IMR-90 (cell line): Measurements from ENCODE around the gene DUSP8. TPM values are rescaled to one million over a fixed set of nuclear protein-coding genes. Genes with fewer than 3 reads are reported as not detected.

Source experiments
- ATAC-seq: fragments of 200-7000 bp; cut with Tn5 transposase; 2 replicates; pipeline ENCODE4 v1.9.1; 2020; ENCODE audit warnings: low read depth, mild to moderate bottlenecking, moderate library complexity
- BruUV-seq: library from RNA; stranded (reverse); fragments of 400-500 nt; replicated peaks from 2 replicates; lab custom pipeline; 2021; lab: Mats Ljungman, UMichigan
- CTCF ChIA-PET: fragments of 300-600 bp; formaldehyde crosslinking; extraction: SDS; loops from one replicate; lab custom pipeline; 2021; ENCODE audit warnings: antibody characterized with exemption; lab: Yijun Ruan, JAX
- POLR2A ChIA-PET: fragments of 300-600 bp; sonication (Branson Sonifier 250); formaldehyde crosslinking; loops from one replicate; lab custom pipeline; 2022; ENCODE audit warnings: antibody characterized with exemption; ENCODE audit not compliant: unreplicated experiment; lab: Charles Lee
- DNase-seq: peaks from one replicate; pipeline ENCODE4 v3.0.0; 2013
- H2AFZ ChIP-seq: replicated peaks from 2 replicates; pipeline ENCODE3; 2013; ENCODE audit warnings: low read length, mild to moderate bottlenecking; ENCODE audit not compliant: poor library complexity
- H2AK5ac ChIP-seq: 2 replicates; pipeline ENCODE4 v1.6.1; 2013; ENCODE audit warnings: low read depth, low read length, inconsistent platforms
- H2AK9ac ChIP-seq: replicated peaks from 2 replicates; pipeline ENCODE3; 2013; ENCODE audit warnings: mild to moderate bottlenecking, low read depth, low read length, moderate library complexity; ENCODE audit not compliant: poor library complexity
- H2BK120ac ChIP-seq: 2 replicates; pipeline ENCODE4 v1.6.1; 2013; ENCODE audit warnings: low read depth, low read length, inconsistent platforms
- H2BK15ac ChIP-seq: 3 replicates; pipeline ENCODE4 v1.6.1; 2013; ENCODE audit warnings: low read depth, low read length, inconsistent platforms
- H2BK20ac ChIP-seq: 2 replicates; pipeline ENCODE4 v1.6.1; 2013; ENCODE audit warnings: low read depth, mild to moderate bottlenecking, inconsistent platforms, low read length, moderate library complexity
- H2BK5ac ChIP-seq: 2 replicates; pipeline ENCODE4 v1.6.1; 2013; ENCODE audit warnings: mild to moderate bottlenecking, low read depth, low read length, inconsistent platforms; ENCODE audit not compliant: poor library complexity, severe bottlenecking
- H3K14ac ChIP-seq: replicated peaks from 2 replicates; pipeline ENCODE4 v1.6.1; 2013; ENCODE audit warnings: low read depth, low read length, inconsistent platforms
- H3K18ac ChIP-seq: 2 replicates; pipeline ENCODE4 v1.6.1; 2013; ENCODE audit warnings: low read depth, low read length, control low read depth
- H3K23ac ChIP-seq: 2 replicates; pipeline ENCODE4 v1.6.1; 2013; ENCODE audit warnings: low read depth, low read length, inconsistent platforms
- H3K27ac ChIP-seq: 2 replicates; pipeline ENCODE4 v1.5.1; 2013; ENCODE audit warnings: mild to moderate bottlenecking, control low read depth, low read length; ENCODE audit not compliant: insufficient read depth
- H3K27me3 ChIP-seq: 2 replicates; pipeline ENCODE4 v1.6.1; 2013; ENCODE audit warnings: low read length; ENCODE audit not compliant: control insufficient read depth, insufficient read depth
- H3K36me3 ChIP-seq: 2 replicates; pipeline ENCODE4 v1.6.1; 2013; ENCODE audit warnings: low read length, mixed read lengths; ENCODE audit not compliant: control insufficient read depth, insufficient read depth
- H3K4ac ChIP-seq: 2 replicates; pipeline ENCODE4 v1.6.1; 2013; ENCODE audit warnings: low read depth, low read length, inconsistent platforms
- H3K4me1 ChIP-seq: 2 replicates; pipeline ENCODE4 v1.6.1; 2013; ENCODE audit warnings: low read length, mixed read lengths; ENCODE audit not compliant: control insufficient read depth, insufficient read depth
- H3K4me2 ChIP-seq: 2 replicates; pipeline ENCODE4 v1.6.1; 2013; ENCODE audit warnings: low read depth, mild to moderate bottlenecking, control low read depth, low read length, moderate library complexity
- H3K4me3 ChIP-seq: 2 replicates; pipeline ENCODE4 v1.5.1; 2013; ENCODE audit warnings: low read depth, mild to moderate bottlenecking, control low read depth, low read length, moderate library complexity; ENCODE audit not compliant: insufficient read depth
- H3K56ac ChIP-seq: 2 replicates; pipeline ENCODE4 v1.6.1; 2013; ENCODE audit warnings: low read length, inconsistent platforms; ENCODE audit not compliant: insufficient read depth; ENCODE audit errors: extremely low read depth
- H3K79me1 ChIP-seq, 2 experiments: 2 replicates each; pipeline ENCODE4 v1.6.1; 2013; ENCODE audit warnings: low read length in 2 of 2, inconsistent platforms in 1 of 2, low read depth in 1 of 2
- H3K9ac ChIP-seq: 2 replicates; pipeline ENCODE4 v1.6.1; 2013; ENCODE audit warnings: low read depth, low read length, control low read depth
- H3K9me1 ChIP-seq: 2 replicates; pipeline ENCODE4 v1.6.1; 2013; ENCODE audit warnings: low read length, inconsistent platforms; ENCODE audit not compliant: insufficient read depth
- H3K9me3 ChIP-seq: 2 replicates; pipeline ENCODE4 v1.6.1; 2013; ENCODE audit warnings: low read length; ENCODE audit not compliant: control insufficient read depth, insufficient read depth
- H4K20me1 ChIP-seq: 2 replicates; pipeline ENCODE4 v1.6.1; 2013; ENCODE audit warnings: low read length, inconsistent platforms; ENCODE audit not compliant: insufficient read depth
- H4K5ac ChIP-seq: 2 replicates; pipeline ENCODE4 v1.6.1; 2013; ENCODE audit warnings: mild to moderate bottlenecking, low read depth, low read length, control low read depth
- H4K8ac ChIP-seq, 2 experiments: 2 replicates each; pipeline ENCODE4 v1.6.1; 2013; ENCODE audit warnings: low read depth in 2 of 2, low read length in 2 of 2, control low read depth in 1 of 2, inconsistent platforms in 1 of 2
- H4K91ac ChIP-seq: 2 replicates; pipeline ENCODE4 v1.6.1; 2013; ENCODE audit warnings: low read depth, low read length, inconsistent platforms; ENCODE audit not compliant: insufficient read depth
- POLR2A ChIP-seq: IDR thresholded peaks from 2 replicates; pipeline ENCODE4 v1.6.1; 2012; ENCODE audit warnings: mild to moderate bottlenecking, low read depth, low read length
- RAD21 ChIP-seq: IDR thresholded peaks from 2 replicates; pipeline ENCODE4 v1.6.1; 2012; ENCODE audit warnings: low read length, improper control_type of control experiment
- RCOR1 ChIP-seq: IDR thresholded peaks from 2 replicates; pipeline ENCODE4 v1.6.1; 2012; ENCODE audit warnings: mild to moderate bottlenecking, low read length, improper control_type of control experiment; ENCODE audit not compliant: insufficient replicate concordance
- WGBS, 2 experiments: methylation state at CpG; one replicate each; pipeline versions ENCODE4 v1.1.5 to v1.1.7; 2013; ENCODE audit warnings: missing lambda C conversion rate in 2 of 2; ENCODE audit not compliant: insufficient read length in 1 of 2; ENCODE audit errors: extremely low coverage in 2 of 2; 5-methylcytosine and 5-hydroxymethylcytosine counted together
- dilution Hi-C: fragments of 300-500 bp; cut with HindIII; formaldehyde crosslinking; loops from one replicate; pipeline ENCODE4 v1.14.3; 2018; ENCODE audit warnings: low sequenced_read_pairs; ENCODE audit not compliant: unreplicated experiment
- in situ Hi-C: fragments of 300-500 bp; cut with MboI; formaldehyde crosslinking; loops from 3 replicates; pipeline ENCODE4 v1.14.3; 2019; ENCODE audit warnings: low sequenced_read_pairs, inconsistent platforms, mixed read lengths
- intact Hi-C: fragments of 100-400 bp; cut with micrococcal nuclease; formaldehyde crosslinking; loops from 2 replicates; pipeline ENCODE4 v1.10.0; 2022
- polyA plus RNA-seq, 3 experiments: library from polyadenylated mRNA; depleted of rRNA; stranded (reverse); fragments of >200 nt; gene quantifications; 2 replicates each; pipeline ENCODE4 v1.2.3, GENCODE V29; 2012; ENCODE audit warnings: low replicate concordance in 1 of 3
- total RNA-seq: library from RNA; depleted of rRNA; stranded (reverse); fragments of >200 nt; gene quantifications from 2 replicates; pipeline ENCODE4 v1.2.3, GENCODE V29; 2012

The DUSP8 gene
- total and polyA plus RNA-seq, 2 of the 4 experiments (the other 2 are of a cell fraction): 0.72 to 4.2 TPM

GRCh38 chr11:1567052-1567720 is 4.9 kb downstream of the DUSP8 start:
- peaks cover 11% of the 10 kb centered on the region for H3K4me1 ChIP-seq
- DNase-seq (no peak), ATAC-seq (no peak)
- no peak overlapping the region for H3K56ac ChIP-seq
- dilution Hi-C loops: no loop called here
- no peak overlapping the region for H2AK5ac ChIP-seq
- H2BK120ac ChIP-seq: no peak overlapping the region
- H3K9me1 ChIP-seq: peaks cover 9% of the 10 kb centered on the region
- H2BK15ac ChIP-seq: no peak overlapping the region
- no peaks in the 10 kb centered on the region for H3K9me3 ChIP-seq
- peaks cover 15 to 41% of the 10 kb centered on the region in 2 experiments; a peak in 2 of 4 replicates for H3K79me1 ChIP-seq
- no peak overlapping the region for H3K23ac ChIP-seq
- CTCF ChIA-PET: interaction anchor here (1.3 to 1.6 kb wide), 2 partner anchors 14 to 28 kb away, joined by 4 to 7 read pairs; no protein-coding TSS in a partner anchor
- in situ Hi-C loops: no loop called here
- intact Hi-C loops: no loop called here
- no peak for TF ChIP-seq RCOR1
- TF ChIP-seq POLR2A: no peak
- TF ChIP-seq RAD21: no peak
- WGBS, 2 experiments: 43% methylated on average over 3 of the region's 13 CpGs; no CpG with 5 or more reads in 1 of the 2 experiments
- no peak overlapping the region for H4K91ac ChIP-seq
- H3K18ac ChIP-seq: no peak overlapping the region
- H2AK9ac ChIP-seq: peak overlapping the region; percentile 37
- no peak overlapping the region for H3K4me3 ChIP-seq
- peaks cover 7% of the 10 kb centered on the region for H3K36me3 ChIP-seq
- H2AFZ ChIP-seq: no peak overlapping the region
- H3K14ac ChIP-seq: no peak overlapping the region
- no peak overlapping the region for H3K4me2 ChIP-seq
- no peaks in the 10 kb centered on the region for H3K27me3 ChIP-seq
- BruUV-seq: no TSS peak
- no peak overlapping the region for H3K27ac ChIP-seq
- no peak overlapping the region for H4K8ac ChIP-seq
- H3K4ac ChIP-seq: no peak overlapping the region
- H2BK5ac ChIP-seq: no peak overlapping the region
- no peak overlapping the region for H2BK20ac ChIP-seq
- POLR2A ChIA-PET: no interaction called here
- peaks cover 77% of the 10 kb centered on the region for H4K20me1 ChIP-seq
- no peak overlapping the region for H3K9ac ChIP-seq
- H4K5ac ChIP-seq: no peak overlapping the region
